Fibroblast of skin of scalp (primary cell): ENCODE measurements around the gene MTHFD2L.
A peak's percentile ranks its signal among the peaks of the same experiment; 100 is the strongest.

Source experiments
- DNase-seq: peaks from one replicate; pipeline ENCODE4 v3.0.0-alpha.2; 2013

The MTHFD2L gene

DNA sequence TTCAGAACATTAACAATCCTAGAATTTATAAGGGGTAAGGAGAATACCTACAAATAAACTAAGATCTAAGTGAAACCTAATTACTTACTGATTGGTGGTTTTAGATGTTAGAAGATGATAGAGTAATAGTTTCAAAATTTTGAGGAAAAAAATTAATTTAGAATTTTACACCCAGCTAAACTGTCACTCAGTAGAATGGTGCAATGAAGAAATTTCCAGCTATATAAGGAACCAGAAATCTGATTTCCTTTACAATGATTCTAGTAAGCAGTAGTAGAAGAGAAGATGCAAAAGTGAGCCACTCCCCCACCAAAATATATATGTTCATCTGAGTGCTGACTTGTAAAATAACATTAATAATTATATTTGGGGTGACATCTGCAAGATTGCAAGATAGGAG, 95.0 kb downstream of the MTHFD2L start:
- no peak for DNase-seq

DNA sequence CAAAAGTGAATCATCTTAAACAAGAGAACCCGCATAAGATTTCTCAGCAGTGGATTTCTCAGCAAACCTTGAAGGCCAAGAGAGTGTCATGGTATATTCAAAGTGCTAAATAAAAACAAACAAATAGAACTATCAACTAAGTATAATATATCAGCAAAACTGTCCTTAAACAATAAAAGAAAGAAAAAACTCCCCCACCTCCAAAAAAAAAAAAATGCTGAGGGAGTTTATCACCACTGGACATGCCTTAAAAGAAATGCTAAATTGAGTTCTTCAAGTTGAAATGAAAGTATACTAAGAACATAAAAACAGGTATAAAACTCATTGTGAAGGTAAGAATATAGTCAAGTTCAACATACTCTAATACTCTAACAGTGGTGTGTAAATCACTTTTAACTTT, 96.5 kb downstream of the MTHFD2L start:
- DNase-seq: no peak

- DNase-seq: no peak
Observed at GRCh38 chr4:74255096-74255495, 97.2 kb downstream of the MTHFD2L start.

GRCh38 chr4:74258963-74259362, 101.0 kb downstream of the MTHFD2L start:
- DNase-seq: peak; percentile 44

DNA sequence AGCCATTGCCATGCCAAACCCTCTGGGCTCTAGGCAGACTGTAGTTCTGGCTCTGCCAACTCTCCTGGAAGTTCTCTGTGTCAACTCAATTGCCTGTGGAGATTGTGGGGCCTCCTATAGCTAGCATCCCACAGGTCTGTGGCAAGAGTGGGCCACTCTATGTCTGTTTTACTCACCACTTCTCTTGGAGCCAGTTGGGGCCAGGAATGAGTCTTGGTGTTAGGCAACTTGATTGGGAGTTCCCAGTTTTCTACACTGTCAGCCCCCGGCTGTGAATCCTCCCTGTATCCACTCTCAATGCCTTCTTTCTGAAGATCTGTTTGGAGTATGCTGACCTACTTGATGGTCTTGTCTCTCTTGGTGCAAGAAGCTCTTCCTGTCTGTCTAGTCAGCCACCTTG, 102.1 kb downstream of the MTHFD2L start:
- DNase-seq: no peak

GRCh38 chr4:74262522-74262921, 104.6 kb downstream of the MTHFD2L start:
- DNase-seq: peak; percentile 11

DNA sequence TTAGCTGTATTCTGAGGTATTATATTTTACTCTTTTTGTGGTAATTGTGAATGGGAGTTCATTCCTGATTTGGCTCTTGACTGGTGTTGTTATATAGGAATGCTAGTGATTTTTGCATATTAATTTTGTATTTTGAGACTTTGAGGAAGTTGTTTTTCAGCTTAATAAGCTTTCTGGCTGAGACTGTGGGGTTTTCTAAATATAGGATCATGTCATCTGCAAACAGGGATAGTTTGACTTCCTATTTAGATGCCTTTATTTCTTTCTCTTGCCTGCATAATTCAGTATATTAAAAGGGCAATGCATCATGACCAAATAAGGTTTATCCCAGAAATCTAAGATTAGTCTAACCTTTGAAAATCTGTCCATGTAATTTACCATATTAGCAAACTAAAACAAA, 105.6 kb downstream of the MTHFD2L start:
- DNase-seq: no peak

- DNase-seq: no peak
Observed at GRCh38 chr4:74266081-74266480, 108.2 kb downstream of the MTHFD2L start.

GRCh38 chr4:74267998-74268606, 110.2 kb downstream of the MTHFD2L start:
- peak; percentile 44 for DNase-seq

GRCh38 chr4:74268643-74269042, 110.7 kb downstream of the MTHFD2L start:
- no peak for DNase-seq

DNA sequence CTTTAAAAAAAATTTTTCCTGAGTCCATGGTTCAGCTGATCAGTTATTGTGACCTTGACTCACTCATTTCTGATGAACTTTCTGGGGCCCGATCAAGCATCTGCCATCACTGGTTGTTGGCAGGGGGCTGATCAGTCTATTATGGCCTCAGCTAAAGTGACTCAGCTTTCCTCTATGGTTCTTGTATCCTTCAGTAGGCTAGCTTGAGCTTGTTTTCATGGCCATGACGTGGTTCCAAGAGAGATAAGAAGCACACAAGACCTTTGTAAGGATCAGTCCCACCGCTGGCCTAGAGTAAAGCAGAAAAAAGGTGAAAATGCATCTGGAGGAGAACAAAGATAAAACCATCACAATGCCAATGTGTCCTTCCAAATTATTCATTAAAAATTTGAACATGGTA, 120.6 kb downstream of the MTHFD2L start:
- DNase-seq: no peak

GRCh38 chr4:74279716-74280115, 121.8 kb downstream of the MTHFD2L start:
- no peak for DNase-seq

GRCh38 chr4:74282926-74283325, 125.0 kb downstream of the MTHFD2L start:
- DNase-seq: no peak

- peak; percentile 43 for DNase-seq
Observed at GRCh38 chr4:74283614-74284013, 125.7 kb downstream of the MTHFD2L start.

DNA sequence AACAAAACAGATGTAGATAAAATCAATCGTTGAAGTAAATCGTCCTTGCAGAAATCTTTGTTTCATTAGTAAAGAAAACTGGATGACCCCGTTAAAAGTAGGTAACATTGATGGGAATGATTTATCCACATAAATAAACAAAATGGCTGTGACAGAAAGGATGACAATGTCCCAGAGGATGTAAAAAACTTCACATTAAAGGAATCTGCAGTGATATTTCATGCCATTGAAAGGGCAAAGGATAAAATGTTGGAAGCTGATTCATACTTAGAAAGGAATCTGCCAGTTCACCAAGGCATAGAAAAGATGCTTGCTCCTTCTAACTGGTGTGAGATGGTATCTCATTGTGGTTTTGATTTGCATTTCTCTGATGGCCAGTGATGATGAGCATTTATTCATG, 126.1 kb downstream of the MTHFD2L start:
- peak; percentile 84 for DNase-seq

GRCh38 chr4:74287164-74287563, 129.2 kb downstream of the MTHFD2L start:
- no peak for DNase-seq

DNA sequence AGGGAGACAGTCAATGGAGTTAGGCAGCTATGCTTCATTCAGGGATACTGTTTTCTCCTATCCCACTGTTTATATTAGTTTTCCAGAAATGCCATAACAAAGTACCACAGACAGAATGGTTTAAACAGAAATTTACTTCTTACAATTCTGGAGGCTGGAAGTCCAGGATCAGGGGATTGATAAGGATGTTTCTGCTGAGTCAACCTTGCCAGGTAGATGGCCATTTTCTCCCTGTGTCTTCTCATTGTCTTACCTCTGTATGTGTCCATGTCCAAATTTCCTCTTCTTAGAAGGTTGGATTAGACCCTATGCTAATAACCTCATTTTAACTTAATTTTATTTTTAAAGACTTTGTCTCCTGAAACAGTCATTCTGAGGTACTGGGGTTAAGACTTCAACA, 129.9 kb downstream of the MTHFD2L start:
- DNase-seq: no peak

DNA sequence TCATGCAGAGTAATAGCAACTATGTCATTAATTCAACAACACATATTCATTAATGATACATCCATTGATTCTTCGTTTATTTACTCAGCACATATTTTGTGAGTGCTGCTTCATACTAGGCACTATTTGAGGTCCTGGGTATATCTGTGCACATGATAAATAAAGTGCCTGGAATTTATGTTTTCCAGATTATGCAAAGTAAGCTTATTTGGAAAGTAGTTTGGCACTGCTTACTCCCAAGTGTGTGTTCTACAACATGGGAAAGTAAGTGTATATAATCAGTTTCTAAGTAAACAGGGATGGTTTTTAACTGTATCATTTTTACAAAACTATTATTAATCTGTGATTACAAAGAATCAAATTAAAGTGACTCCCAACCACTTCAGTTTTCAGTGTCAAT, 133.6 kb downstream of the MTHFD2L start:
- DNase-seq: no peak

GRCh38 chr4:74292111-74292870, 134.4 kb downstream of the MTHFD2L start:
- no peak for DNase-seq

DNA sequence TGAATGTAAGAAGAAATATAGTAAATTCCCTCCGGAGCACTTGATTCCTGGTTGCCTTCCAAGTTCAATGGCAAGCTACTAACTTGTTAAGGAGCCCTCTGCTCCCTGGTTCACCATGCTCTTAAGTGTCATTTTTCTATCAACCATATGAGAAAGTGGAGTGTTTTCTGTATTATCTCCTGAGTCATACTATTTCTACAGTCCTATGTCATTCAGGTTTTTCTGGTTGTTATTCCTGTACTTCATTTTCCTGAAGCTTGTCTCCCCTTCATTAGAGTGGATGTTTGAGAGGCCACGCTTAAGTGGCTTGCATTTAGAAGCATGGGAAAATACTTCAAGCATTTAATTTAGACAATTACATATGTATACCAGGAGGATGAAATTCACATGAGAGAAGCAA, 135.6 kb downstream of the MTHFD2L start:
- DNase-seq: no peak

DNA sequence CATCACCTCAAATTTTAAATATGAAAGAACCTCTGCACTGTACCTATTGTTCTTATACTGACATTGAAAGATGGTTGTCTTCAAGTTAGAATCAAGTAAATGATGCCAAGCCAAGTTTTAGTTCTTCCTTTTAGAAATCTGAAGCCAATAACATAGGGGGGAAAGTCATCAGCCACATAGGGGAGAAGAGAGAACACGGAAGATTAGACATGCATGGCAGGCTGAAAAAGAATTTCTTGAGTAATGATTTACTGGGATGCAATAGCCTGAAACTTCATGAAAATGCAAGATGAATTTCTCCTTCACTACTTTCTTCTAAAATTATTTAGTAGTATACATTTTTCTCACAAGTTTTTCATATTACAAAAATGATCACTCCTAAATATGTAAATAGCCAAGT, 136.8 kb downstream of the MTHFD2L start:
- no peak for DNase-seq

GRCh38 chr4:74297539-74297938, 139.6 kb downstream of the MTHFD2L start:
- DNase-seq: no peak

GRCh38 chr4:74304095-74304625, 146.2 kb downstream of the MTHFD2L start:
- DNase-seq: no peak

DNA sequence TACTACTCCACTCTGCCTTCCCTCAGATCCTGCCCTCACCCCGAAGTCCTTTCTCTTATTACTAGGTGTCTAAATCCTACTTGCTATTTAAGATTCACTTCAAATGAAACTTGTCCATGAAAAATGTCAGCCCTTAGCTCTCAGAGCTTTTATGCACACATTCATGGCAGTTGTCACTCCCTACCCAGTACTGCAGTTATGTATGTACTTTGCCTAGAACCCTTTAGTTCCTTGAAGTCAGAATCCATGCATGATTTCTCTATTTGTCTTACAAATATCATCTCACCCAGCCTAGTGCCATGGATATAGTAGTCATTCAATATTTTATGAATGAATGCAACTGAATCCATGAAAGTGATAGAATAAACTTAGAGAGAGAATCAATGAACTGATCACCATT, 147.1 kb downstream of the MTHFD2L start:
- DNase-seq: no peak
